HG02571 (cell line): ENCODE measurements around the gene SRPK3.
A peak's percentile ranks its signal among the peaks of the same experiment; 100 is the strongest.
"Not testable (repeated sequence)": the region's sequence is repeated elsewhere in the genome, so short reads cannot be mapped to it uniquely, and the experiment has no call there.

Source experiments
- ATAC-seq: cut with Tn5 transposase; IDR thresholded peaks from one replicate; pipeline ENCODE4 v1.9.1; 2021; ENCODE audit warnings: mild to moderate bottlenecking, moderate library complexity; ENCODE audit not compliant: unreplicated experiment

The SRPK3 gene

GRCh38 chrX:153745067-153745433 lies 35.8 kb upstream of the SRPK3 start:
- not testable (repeated sequence) for ATAC-seq

GRCh38 chrX:153746359-153746758 lies 34.5 kb upstream of the SRPK3 start:
- ATAC-seq = no peak

- not testable (repeated sequence) for ATAC-seq
Observed at GRCh38 chrX:153746991-153747390, 33.9 kb upstream of the SRPK3 start.

GRCh38 chrX:153749017-153749416 lies 31.8 kb upstream of the SRPK3 start:
- not testable (repeated sequence) for ATAC-seq

GRCh38 chrX:153750127-153750774 lies 30.6 kb upstream of the SRPK3 start:
- no peak for ATAC-seq

- ATAC-seq = no peak
Observed at GRCh38 chrX:153755136-153755535, 25.7 kb upstream of the SRPK3 start.

GRCh38 chrX:153761863-153762262 lies 19.0 kb upstream of the SRPK3 start:
- no peak for ATAC-seq

- ATAC-seq = no peak
Observed at GRCh38 chrX:153762626-153763173, 18.1 kb upstream of the SRPK3 start.

GRCh38 chrX:153763298-153763932 lies 17.4 kb upstream of the SRPK3 start:
- no peak for ATAC-seq

- ATAC-seq = peak; percentile 68
Observed at GRCh38 chrX:153763989-153764755, 16.7 kb upstream of the SRPK3 start, which contains the start of gene PLXNB3. Gene PLXNB3 (plus strand): TSS chrX:153764249. CDS start chrX:153765536, 1,287 bp downstream.

GRCh38 chrX:153764786-153765137 lies 16.1 kb upstream of the SRPK3 start:
- no peak for ATAC-seq

- no peak for ATAC-seq
Observed at GRCh38 chrX:153765138-153766079, 15.4 kb upstream of the SRPK3 start.

- ATAC-seq = no peak
Observed at GRCh38 chrX:153766098-153766817, 14.6 kb upstream of the SRPK3 start.

- ATAC-seq = no peak
Observed at GRCh38 chrX:153766871-153767673, 13.8 kb upstream of the SRPK3 start.

GRCh38 chrX:153767674-153768055 lies 13.2 kb upstream of the SRPK3 start:
- no peak for ATAC-seq

- ATAC-seq = no peak
Observed at GRCh38 chrX:153768311-153769157, 12.3 kb upstream of the SRPK3 start.

- ATAC-seq = no peak
Observed at GRCh38 chrX:153769158-153769864, 11.5 kb upstream of the SRPK3 start.
